ENCODE data around the gene SERTAD2.
A peak's percentile ranks its signal among the peaks of the same experiment; 100 is the strongest.

The SERTAD2 gene

GRCh38 chr2:64627860-64628841 lies 25.6 kb downstream of the SERTAD2 start:
- DNase-seq (ENCODE audit: low read depth): no peak

- no peak for DNase-seq (ENCODE audit: low read depth)
These were observed 26.6 kb downstream of the SERTAD2 start for GRCh38 chr2:64626963-64627760.

GRCh38 chr2:64626146-64626809 lies 27.4 kb downstream of the SERTAD2 start:
- DNase-seq (ENCODE audit: low read depth): no peak

GRCh38 chr2:64625299-64626145 lies 28.2 kb downstream of the SERTAD2 start:
- DNase-seq (ENCODE audit: low read depth): no peak

- DNase-seq (ENCODE audit: low read depth): no peak
These were observed 28.9 kb downstream of the SERTAD2 start for GRCh38 chr2:64624862-64625261.

- no peak for DNase-seq (ENCODE audit: low read depth)
These were observed 29.6 kb downstream of the SERTAD2 start for GRCh38 chr2:64624108-64624610.

- DNase-seq (ENCODE audit: low read depth): no peak
These were observed 30.4 kb downstream of the SERTAD2 start for GRCh38 chr2:64623242-64623850.

- no peak for DNase-seq (ENCODE audit: low read depth)
These were observed 31.1 kb downstream of the SERTAD2 start for GRCh38 chr2:64622443-64623241.

- DNase-seq (ENCODE audit: low read depth): no peak
These were observed 33.1 kb downstream of the SERTAD2 start for GRCh38 chr2:64620661-64621060.

- no peak for DNase-seq (ENCODE audit: low read depth)
These were observed 36.0 kb downstream of the SERTAD2 start for GRCh38 chr2:64617631-64618151.

- no peak for DNase-seq (ENCODE audit: low read depth)
These were observed 37.7 kb downstream of the SERTAD2 start for GRCh38 chr2:64615844-64616536.

- DNase-seq (ENCODE audit: low read depth): no peak
These were observed 38.4 kb downstream of the SERTAD2 start for GRCh38 chr2:64615192-64615763.

- no peak for DNase-seq (ENCODE audit: low read depth)
These were observed 40.4 kb downstream of the SERTAD2 start for GRCh38 chr2:64613276-64613675.

GRCh38 chr2:64612575-64613195 lies 41.0 kb downstream of the SERTAD2 start:
- DNase-seq (ENCODE audit: low read depth): no peak

- no peak for DNase-seq (ENCODE audit: low read depth)
These were observed 43.3 kb downstream of the SERTAD2 start for GRCh38 chr2:64610316-64610855.

GRCh38 chr2:64609942-64610281 lies 43.8 kb downstream of the SERTAD2 start:
- no peak for DNase-seq (ENCODE audit: low read depth)

- DNase-seq (ENCODE audit: low read depth): peak; percentile 53
These were observed 44.3 kb downstream of the SERTAD2 start for GRCh38 chr2:64609227-64609941.
